OCI-LY3 (cell line): Measurements from ENCODE around the gene C12orf56.

ENCODE experiments used
- CTCF ChIP-seq: fragments of 200-600, 300-600 bp; sonication (generic); IDR thresholded peaks from 2 replicates; pipeline ENCODE4 v1.5.1; 2014; ENCODE audit warnings: antibody characterized with exemption, low read length, low read depth
- EZH2phosphoT487 ChIP-seq: fragments of 200-600 bp; shearing (Covaris generic); IDR thresholded peaks from 2 replicates; pipeline ENCODE4 v1.6.1; 2018; ENCODE audit warnings: antibody characterized with exemption, mixed run types, low read depth

- no peak for TF ChIP-seq CTCF
- no peak for TF ChIP-seq EZH2phosphoT487
These were observed 21.9 kb upstream of the C12orf56 start for GRCh38 chr12:64412459-64412858.
